ENCODE results near the gene CSK.

CSK gene

GRCh38 chr15:74775132-74775562 is 6.7 kb upstream of the CSK start:
- no peak for TF ChIP-seq CTCF (IDR thresholded peaks at IDR 0.05)

- no peak for TF ChIP-seq CTCF (IDR thresholded peaks at IDR 0.05)
Measured at GRCh38 chr15:74775894-74776293, 6.0 kb upstream of the CSK start.

DNA sequence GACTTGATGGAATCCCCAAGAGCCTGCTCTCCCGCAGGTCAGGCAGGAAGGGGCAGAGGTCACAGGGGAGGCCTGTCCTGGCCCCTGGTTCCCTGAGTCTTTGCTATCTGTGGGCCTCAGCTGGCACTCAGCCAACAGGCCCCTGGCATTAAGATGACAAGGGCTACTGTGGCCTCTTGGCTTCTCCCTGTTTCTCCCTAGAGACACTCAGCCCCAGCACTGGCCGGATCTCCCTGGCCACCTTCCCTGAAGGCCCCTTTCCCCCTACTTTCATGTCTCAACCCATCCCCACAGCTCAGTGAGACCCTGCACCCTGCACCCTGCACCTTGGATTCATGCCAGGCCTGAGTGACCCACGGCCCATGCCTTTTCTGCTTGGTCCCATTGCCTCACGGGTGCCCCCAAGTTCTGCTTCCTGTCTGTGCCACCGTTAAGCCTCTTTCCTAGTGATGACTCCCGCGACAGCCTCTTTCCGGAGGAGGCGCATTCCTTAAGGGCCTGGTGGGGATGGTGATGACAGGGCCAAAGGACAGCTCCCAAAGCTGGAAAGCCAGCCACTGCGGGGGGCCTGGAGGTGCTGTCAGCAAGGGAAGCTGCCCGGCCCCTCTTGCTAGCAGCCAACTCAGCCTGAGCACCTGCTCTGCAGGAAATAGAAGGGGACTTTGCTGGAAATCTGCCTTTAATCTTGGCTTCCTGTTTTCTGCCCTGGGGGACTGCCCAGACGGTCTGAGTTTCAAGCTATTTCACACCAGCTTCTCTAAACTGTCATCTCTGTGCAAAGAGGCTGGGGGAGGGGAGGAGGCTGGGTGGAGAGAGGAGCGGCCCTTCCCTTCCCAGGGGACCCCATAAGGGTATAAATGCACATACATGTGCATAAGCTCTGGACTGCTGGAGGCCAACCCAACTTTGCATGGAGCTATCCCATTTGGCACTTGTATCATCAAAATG is 4.8 kb upstream of the CSK start:
- no peak for TF ChIP-seq CTCF (IDR thresholded peaks at IDR 0.05)

DNA sequence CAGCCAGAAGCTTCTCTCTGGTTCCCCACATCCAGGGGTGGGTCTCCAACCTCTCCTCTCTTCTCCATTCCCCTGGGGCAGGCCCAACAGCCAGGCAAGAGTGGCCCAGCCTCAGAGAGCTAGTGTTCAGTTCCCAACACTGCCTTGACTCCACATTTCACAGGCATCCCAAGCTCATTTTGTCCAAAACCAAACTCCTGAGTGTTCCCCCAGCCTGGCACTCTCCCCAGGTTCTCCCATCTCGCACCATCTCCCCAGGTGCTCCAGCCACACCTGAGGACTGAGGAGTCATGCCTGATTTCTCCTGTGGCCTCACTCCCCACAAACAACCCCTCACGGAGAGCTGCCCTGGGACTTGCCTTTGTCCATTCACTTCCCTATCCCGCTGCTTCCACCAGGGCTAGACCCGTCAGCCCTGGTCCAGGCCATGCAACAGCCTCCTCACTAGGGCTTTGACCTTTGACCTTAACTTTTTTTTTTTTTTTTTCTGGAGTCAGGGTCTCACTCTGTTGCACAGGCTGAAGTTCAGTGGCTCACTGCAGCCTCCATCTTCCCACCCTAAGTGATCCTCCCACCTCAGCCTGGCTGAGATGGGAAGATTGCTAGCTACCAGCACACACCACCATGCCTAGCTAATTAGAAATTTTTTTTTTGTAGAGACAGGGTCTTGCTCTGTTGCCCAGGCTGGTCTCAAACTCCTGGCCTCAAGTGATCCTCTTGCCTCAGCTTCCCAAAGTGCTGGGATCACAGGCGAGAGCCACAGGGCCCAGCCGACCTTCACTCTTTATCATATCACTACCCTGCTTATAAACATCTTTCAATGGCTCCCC is 3.9 kb upstream of the CSK start:
- TF ChIP-seq CTCF (IDR thresholded peaks at IDR 0.05): no peak

DNA sequence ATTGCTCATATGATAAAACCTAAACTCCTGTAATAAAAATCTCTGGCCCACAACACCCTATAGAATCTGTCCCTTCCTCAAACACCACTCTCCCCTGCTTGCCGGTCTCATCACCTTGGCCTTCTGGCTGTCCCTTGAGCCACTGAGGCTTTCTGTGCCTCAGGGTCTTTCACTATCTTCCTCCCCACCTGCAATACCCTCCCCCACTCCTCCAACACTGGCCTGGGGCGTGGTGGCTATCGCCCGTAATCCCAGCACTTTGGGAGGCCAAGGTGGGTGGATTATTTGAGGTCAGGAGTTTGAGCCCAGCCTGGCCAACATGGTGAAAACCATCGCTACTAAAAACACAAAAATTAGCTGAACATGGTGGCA is 3.3 kb upstream of the CSK start:
- no peak for TF ChIP-seq CTCF (IDR thresholded peaks at IDR 0.05)

GRCh38 chr15:74779162-74779648 is 2.7 kb upstream of the CSK start:
- no peak for TF ChIP-seq CTCF (IDR thresholded peaks at IDR 0.05)

DNA sequence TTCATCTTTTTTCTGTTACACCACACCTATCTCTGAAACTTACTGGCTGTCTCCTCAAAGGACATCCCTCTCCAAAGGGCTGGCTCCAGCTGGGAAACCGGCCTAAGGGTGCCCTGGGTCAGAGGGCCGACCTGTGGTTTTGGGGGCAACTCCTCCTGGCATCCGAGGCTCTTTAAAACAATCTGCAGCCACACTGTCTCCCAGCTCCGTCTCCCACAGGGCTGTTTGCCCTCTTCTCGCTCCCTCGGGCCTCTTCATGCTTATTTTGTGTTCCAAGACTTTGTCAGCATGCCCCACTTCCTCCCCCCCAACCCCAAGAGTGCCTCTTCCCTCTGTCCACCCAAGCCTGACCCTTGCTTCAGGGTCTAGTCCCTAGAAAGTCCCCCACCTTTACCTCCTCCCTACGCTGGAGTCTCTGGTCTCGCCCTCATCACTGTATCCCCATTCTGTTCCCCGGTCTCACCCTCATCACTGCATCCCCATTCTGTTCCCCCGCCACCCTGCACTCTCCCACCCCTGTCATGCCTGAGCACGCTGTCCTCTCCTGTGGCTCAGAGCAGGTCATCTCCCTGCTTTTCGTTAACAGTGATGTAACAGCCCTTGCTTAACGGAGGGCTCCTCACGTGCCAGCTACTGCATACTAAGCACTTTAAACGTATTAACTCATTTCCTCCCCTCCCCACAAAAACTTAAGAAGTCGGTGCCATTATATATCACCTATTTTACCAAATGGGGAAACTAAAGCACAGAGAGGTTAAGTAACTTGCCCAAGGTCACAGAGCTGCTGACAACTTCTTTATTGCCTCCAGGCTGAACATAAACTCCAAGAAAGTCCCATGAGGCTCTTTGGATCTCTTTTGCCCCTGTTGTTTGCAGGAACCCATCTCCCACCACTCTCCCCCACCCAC is 1.1 kb upstream of the CSK start:
- no peak for TF ChIP-seq CTCF (IDR thresholded peaks at IDR 0.05)
